ENCODE results near the gene GSTA4.
"Not testable (repeated sequence)": the region's sequence is repeated elsewhere in the genome, so short reads cannot be mapped to it uniquely, and the experiment has no call there.

Gene GSTA4

DNA sequence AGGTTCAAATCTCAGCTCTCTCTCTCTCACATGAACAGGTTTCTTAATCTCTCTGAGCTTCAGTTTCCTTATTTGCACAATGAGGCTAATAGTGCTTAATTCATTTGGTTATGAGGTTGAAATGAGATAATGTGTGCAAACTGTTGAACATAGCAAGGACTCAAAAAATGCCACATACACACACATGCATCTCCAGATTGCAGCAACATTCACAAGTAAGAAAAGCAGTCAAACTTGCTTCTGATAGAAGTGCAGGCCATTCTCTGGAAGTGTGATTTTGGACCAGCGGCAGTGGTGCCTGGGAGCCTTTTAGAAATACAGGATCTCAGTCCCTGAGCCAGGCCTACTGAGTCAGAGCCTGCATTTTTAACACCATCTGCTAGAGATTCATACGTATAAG lies 25.7 kb downstream of the GSTA4 start:
- no peak for DNase-seq

DNA sequence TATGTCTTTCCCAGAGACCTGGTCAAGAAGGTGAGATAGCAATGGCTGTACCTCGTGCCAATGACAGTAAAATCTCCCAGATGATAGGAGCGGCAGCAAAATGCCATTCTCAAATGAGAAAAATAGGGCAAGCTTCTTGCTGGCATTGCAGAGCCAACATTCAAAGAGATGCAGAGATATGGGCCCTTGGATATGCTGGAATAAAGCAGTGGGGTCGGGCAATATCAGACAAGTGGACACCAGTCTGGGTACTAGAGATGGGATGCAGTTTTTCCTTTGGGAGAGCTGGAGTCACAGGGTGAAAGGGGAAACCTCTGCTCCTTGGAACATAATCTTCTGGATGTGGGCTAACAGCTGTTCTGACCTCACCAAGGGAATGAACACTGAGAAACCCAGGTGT lies 29.0 kb downstream of the GSTA4 start:
- no peak for DNase-seq

DNA sequence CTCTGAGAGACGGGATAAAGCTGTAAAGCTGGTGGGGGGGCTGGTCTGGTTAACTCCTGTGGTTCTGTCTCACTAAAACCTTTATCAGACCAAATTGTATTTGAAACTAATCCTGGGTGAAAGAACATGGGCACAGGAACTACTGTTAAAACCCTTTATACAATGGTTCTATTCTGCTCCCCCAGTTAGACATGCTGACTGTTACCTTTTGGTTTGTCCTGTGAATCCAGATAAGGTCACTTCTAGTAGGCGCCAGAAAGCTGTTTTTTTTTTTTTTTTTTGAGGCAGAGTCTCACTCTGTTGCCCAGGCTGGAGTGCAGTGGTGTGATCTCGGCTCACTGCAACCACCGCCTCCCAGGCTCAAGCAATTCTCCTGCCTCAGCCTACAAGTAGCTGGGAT lies 29.7 kb downstream of the GSTA4 start:
- DNase-seq, result no peak

DNA sequence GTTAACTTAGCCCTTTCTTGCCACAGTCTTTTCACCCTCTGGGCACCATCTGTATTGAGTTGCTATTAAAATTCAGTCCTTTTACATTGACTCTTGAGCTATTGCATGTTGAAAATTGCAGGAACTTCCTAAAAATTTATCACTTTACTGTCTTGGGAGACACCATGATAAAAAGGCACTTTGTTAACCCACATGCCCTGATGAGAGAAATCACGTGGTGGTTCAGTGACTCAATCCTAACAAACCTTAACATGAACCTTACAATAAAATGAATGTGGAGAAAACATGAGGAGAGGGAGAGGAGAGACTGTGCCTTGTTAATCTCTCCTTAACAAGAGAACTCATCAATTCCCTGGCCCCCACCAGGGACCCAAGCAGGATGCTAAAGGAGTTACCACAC lies 30.8 kb downstream of the GSTA4 start:
- DNase-seq, result no peak

DNA sequence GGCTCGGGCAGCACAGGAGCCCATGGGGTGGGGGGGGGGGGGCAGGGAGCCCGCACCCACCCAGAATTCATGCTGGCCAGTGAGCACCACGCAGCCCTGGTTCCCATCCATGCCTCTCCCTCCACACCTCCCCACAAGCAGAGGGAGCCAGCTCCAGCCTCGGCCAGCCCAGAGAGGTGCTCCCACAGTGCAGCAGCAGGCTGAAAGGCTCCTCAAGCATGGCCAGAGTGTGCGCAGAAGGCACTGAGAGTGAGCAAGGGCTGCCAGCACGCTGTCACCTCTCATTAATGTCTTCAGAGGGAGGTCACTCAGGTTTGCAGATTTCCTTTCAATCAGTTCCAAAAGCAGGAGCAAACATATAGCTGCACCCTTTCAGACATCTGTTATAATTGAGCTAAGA lies 32.4 kb downstream of the GSTA4 start:
- DNase-seq, result no peak

DNA sequence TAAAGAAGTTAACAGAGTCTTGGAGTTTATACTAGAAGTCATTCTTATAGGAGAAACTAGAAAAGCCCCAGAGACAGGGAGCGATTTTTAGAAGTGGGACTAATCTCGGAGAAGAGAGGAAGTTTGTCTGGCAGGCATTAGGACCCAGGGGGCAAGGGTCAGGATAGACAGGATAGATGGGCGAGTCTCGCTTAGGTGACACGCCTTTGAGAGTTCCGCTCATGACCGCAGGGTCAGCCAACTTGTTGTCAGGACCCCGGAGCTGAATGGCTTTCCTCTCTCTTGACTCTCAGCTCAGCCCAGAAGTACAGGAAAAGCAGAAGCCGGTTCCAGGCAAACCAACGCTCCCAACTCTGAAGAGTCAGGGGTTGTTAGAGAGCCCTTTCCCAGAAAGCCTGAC lies 34.1 kb downstream of the GSTA4 start:
- DNase-seq, result not testable (repeated sequence)

DNA sequence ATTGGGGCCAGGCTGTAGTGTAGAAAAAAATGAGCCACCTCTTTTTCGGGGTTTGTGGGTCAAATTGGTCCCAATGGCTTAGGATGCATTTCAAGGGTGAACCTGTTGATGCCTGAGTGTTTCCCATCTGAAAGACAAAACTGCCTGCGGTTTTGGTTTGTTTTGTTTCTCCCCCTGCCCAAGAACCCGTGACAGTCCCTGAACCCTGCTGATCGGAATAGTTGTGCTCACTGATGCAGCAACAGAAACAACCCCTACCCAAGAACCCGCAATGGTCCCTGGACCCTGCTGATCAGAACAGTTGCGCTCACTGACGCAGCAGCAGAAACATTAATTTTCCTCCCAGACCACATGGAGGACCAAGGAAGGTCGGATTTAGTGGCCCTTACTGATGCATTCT lies 34.9 kb downstream of the GSTA4 start:
- DNase-seq, result not testable (repeated sequence)

DNA sequence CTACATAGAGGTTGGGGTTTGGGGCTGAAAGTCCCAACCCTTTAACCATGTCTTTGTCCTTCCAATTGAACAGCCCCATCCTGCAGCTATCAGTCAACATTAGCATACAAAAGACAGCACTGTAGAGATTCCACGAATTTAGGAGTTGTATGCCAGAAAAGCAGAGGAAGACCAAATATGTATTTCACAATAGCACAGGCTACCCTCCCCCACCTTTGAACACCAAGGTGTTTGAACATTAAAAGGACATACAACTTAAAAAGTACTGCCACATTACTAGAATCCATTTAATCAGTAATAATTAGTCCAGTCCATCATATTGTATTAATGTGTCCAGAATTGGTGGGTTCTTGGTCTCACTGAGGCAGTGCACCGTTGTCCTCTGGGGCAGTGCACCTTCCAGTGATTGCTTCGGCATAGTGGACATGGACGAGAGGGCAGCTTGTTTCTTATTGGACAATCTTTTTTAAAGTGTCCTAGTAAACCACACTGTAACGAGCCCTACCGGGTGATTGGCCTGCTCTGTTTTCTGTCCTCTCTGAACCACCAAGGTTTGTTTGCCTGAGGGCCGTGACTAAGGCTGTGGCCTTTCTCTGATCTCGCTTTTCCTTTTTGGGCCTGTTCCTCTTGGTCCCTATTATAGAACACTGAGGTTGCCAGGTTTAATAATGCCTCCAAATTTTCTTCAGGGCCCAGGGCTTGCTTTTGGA lies 36.4 kb downstream of the GSTA4 start:
- DNase-seq, result no peak

DNA sequence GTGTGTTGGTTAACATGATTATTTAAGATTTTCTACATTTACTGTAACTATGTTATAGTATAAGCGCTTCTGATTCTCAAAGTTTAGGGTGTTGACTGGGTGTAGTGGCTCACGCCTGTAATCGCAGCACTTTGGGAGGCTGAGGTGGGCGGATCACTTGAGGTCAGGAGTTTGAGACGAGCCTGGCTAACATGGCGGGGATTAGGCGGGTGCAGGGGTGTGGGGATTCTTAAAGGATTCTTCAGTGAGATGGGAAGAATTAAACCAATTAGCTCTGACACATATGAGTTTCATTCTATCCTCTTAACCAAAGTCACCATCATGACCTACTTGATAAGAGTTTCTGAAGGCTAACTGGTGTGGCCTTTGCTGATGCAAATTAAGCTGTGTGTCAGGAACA lies 39.2 kb downstream of the GSTA4 start:
- DNase-seq, result no peak

DNA sequence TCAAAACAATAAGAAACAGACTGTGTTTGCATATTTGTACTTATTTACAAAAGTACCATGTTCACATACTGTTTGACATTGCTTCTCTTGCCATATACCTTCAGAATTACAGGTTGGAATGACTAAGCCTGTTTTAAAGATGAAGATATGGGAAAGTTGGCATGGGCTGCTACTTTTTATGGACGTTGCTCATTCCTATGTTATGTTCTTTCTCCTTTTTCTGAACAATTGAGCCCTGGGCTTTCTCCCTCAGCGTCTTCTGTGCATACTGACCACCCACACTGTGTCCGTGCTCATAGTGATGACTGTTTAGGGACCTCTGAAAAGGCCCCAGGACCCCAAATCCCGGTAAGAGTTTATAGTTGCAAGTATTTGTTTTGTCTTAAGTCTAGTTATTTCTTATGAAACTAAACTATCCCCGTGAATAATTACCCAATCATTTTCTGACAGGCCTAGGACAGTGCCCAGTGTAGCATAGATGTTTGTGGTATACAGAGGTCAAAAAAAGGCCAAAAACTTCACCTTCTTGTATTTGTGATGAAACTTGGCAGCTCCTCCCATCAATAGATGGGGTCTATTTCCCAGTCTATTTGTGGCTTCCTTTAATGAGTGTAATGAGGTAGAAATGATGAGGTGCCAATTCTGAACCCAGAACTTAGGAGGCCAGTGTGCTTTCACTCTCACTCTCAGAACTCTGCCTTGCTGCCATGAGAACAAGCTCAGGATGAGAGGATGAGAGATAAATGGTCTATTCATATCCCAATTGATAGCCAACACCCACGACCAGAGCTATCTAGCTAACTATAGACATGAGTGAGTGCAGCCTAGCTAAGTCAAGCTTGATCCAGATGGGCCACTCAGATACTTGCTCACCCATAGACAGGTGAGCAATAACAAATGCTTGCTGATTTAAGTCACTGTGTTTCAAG lies 40.9 kb downstream of the GSTA4 start:
- no peak for DNase-seq

DNA sequence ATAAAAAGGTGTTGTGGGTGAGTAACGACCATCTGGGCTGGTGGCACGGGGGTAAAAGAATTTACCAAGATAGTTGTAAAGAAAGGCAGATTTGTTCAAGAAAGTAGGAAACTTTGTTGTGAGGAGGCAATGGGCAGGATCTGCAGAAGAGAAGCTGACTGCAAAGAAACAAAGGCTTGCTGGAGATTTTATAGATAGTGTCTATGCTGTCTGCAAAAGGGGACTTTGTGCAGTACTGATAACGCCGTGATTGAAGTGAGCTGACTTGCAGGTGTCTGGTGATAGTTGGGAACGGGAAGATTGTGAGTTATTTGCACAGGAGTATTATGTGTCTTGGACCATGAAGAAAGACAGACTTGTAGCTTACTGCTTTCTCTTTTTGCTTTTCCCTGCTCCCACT lies 48.8 kb downstream of the GSTA4 start:
- no peak for DNase-seq

DNA sequence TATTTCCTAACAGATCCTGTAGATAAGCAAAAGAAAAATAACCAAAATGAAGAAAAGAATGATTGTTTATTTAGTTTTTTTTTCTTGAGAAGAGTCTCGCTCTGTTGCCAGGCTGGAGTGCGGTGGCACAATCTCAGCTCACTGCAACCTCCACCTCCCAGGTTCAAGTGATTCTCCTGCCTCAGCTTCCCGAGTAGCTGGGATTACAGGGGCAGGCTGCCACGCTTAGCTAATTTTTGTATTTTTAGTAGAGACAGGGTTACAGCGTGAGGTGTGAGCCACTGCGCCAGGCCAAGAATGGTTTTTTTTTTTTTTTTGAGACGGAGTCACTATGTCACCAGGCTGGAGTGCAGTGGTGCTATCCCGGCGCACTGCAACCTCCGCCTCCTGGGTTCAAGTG lies 52.3 kb downstream of the GSTA4 start:
- not testable (repeated sequence) for DNase-seq

DNA sequence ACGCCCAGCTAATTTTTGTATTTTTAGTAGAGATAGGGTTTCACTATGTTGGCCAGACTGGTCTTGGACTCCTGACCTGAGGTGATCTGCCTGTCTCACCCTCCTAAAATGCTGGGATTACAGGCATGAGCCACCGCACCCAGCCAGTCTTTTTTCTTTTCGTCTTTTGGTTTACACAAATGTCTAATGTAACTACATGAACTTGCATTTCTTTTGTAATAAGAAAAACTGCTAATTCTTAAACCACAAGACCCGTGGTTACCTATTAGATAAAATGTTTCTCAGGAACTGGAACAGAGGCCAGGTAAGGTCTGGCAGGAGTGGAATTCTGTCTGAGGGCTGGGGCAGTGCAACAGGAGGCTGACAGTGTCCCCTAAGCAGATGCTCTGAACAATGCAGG lies 52.9 kb downstream of the GSTA4 start:
- no peak for DNase-seq

DNA sequence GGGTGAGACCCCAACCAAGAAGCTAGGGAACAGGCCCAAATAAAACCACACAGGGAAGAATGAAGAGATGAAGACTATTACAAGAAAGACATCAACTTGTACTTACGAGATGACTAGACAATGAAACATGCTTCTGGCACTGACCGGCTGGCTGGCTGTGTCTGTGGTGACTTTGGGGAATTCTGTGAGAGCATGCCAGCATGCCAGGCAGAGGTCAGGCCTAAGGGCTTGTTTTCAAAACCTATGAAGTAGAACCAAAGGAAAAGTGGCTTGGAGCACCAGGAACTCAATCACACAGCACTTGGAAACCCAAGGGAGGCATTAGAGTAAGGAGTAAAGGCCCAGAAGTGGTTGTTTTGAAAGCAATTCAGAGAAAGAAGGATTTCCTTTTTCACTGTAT lies 57.2 kb downstream of the GSTA4 start:
- no peak for DNase-seq

DNA sequence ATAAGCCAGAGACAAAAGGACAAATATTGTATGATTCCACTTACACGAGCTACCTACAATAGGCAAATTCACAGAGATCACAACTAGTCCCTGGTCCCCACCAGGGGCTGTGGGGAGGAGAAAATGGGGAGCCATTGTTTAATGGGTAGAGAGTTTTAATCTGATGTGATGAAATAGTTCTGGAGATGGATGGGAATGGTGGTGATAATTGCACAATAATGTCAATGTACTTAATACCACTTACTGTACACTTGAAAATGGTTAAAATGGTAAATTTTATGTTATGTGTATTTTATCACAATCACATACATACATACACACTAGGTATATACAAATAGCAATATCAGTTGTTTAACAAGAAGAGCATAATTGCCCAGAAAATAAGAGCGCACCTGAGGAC lies 61.3 kb downstream of the GSTA4 start:
- DNase-seq, result no peak

DNA sequence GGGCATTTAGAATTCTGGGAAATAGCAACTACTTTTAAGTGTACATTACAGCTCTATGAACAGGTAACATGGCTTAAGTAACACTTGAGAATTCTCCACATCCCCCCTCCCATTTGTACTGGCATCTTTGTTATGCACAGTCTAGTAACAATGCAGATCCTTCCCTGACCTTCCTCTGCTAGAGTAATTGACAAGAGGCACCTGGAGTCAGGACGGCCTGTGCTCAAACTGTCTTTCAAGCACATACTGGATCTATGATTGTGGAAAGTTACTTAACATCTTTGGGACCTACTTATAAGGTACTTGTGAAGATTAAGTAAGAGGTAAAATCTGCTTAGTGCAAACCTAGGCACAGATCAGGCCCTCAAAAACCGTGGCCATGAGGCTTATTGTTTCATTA lies 63.7 kb downstream of the GSTA4 start:
- DNase-seq, result no peak

DNA sequence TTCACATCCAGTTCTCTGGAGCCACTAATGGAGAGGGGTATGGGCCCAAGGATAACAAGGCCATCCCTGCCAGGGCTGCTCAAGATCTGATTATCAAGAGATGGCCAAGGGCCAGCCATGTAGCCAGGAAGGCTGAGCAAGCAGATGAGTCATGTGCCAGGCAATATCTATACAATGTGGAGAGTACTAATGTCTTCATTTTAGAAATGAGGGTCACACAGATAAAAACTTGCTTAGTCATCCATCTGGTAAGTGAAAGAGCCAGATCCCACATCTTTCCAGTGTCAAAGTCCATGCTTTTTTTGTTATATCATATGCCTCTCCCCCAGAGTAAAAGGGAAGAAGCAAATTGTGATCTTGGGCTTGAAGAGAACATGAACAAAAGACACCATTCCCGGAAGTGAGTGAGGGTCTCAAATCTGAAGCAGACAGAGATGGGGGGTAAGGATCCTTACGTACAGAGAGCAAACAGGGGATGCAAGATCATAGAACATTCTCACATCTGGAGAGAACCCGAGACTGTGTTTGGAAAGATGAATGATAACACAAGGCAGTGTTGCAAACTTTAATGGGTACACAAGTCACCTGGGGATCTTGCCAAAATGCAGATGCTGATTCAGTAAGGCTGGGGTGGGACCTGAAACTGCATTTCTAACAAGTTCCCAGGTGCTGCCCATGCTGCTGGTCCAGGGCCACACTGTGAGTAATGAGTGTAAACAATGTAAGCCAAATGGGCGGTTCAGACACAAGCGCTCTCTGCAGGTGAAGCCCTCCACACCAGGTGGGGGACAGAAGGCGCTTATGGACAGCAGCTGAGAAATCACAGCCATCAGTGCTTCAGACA lies 65.5 kb downstream of the GSTA4 start:
- DNase-seq, result no peak

Measured in activated naive CD4-positive, alpha-beta T cell (primary cell).